Measurements from ENCODE around the gene SLC5A7. TPM values are rescaled to one million over a fixed set of nuclear protein-coding genes. Genes with fewer than 3 reads are reported as not detected.

SLC5A7 gene
- total RNA-seq, 1 donor from 2014 or later: 0.60 TPM

DNA sequence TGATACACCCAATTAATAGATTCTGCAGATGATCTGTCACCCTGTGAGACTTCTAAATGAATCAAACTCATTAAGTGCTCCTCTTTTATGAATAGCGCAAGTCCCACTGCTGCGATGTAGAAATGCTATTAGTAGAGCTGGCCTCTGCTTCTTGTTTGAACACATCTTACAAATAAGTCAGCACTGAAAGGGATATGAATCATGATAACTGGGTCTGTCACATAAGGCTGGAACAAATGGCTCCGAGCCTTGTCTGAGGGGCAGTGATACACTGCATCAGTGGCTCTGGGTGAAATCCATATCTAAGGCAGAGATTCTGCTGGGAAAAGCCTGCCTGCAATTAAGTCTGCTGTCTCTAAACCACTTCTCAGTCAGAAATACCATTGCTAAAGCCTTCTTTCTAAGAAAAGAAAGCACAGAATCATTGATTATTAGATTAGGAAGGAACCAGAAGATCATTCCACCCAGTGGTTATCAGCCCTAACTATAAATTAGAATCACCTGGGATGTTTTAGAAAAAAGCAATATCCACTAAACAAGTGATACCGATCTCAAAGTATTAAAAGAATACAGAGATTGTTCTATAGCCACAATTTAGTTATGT, 75.2 kb downstream of the SLC5A7 start:
- Mint-ChIP-seq H3K27me3 (no peaks in the 10 kb centered on the region), H3K36me3 (ENCODE audit: insufficient read depth) (no peaks in the 10 kb centered on the region), H3K4me3 (ENCODE audit: low read depth) (no peak overlapping the region), H3K4me1 (ENCODE audit: low read depth) (peaks cover 4% of the 10 kb centered on the region), H3K27ac (no peak overlapping the region), H3K9me3 (ENCODE audit: low read depth) (no peaks in the 10 kb centered on the region)
- TF ChIP-seq, protein P1, sequence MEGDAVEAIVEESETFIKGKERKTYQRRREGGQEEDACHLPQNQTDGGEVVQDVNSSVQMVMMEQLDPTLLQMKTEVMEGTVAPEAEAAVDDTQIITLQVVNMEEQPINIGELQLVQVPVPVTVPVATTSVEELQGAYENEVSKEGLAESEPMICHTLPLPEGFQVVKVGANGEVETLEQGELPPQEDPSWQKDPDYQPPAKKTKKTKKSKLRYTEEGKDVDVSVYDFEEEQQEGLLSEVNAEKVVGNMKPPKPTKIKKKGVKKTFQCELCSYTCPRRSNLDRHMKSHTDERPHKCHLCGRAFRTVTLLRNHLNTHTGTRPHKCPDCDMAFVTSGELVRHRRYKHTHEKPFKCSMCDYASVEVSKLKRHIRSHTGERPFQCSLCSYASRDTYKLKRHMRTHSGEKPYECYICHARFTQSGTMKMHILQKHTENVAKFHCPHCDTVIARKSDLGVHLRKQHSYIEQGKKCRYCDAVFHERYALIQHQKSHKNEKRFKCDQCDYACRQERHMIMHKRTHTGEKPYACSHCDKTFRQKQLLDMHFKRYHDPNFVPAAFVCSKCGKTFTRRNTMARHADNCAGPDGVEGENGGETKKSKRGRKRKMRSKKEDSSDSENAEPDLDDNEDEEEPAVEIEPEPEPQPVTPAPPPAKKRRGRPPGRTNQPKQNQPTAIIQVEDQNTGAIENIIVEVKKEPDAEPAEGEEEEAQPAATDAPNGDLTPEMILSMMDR (IDR thresholded peaks at IDR 0.05; ENCODE audit: unreplicated experiment): no peak
- no peak for DNase-seq (ENCODE audit: low spot score, unreplicated experiment)

Other genes starting within 250 kb of the SLC5A7 start
- 0.11 TPM in 1 of 2 replicates, not detected in the other for gene RGPD4, start 159.6 kb upstream of the SLC5A7 start, total RNA-seq